ENCODE measurements around the gene OR10S1.

DNA sequence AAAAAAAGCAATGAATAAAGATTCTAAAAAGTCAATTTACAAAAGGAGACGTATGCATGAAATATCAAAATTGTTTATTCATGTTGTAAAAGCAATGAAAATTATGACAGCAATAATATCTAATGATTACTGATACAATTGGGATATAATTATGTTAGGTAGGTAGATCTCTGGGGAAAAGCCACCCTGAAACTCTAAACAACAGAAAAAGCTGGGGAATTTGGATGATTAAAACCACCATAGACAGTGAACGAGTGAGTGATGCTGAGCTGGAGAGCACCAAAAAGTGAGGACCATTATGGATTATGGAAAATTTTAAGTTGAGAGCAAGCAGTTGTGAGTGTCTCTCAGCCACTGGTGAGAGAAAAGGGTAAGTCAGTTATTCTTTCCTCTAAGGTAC, 48.9 kb upstream of the OR10S1 start, which contains the start of gene OR10G8:
- TF ChIP-seq POLR2A (IDR thresholded peaks at IDR 0.05) (no peak), POLR2AphosphoS5 (IDR thresholded peaks at IDR 0.05) (no peak)
- TF ChIP-seq, protein P1, sequence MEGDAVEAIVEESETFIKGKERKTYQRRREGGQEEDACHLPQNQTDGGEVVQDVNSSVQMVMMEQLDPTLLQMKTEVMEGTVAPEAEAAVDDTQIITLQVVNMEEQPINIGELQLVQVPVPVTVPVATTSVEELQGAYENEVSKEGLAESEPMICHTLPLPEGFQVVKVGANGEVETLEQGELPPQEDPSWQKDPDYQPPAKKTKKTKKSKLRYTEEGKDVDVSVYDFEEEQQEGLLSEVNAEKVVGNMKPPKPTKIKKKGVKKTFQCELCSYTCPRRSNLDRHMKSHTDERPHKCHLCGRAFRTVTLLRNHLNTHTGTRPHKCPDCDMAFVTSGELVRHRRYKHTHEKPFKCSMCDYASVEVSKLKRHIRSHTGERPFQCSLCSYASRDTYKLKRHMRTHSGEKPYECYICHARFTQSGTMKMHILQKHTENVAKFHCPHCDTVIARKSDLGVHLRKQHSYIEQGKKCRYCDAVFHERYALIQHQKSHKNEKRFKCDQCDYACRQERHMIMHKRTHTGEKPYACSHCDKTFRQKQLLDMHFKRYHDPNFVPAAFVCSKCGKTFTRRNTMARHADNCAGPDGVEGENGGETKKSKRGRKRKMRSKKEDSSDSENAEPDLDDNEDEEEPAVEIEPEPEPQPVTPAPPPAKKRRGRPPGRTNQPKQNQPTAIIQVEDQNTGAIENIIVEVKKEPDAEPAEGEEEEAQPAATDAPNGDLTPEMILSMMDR (IDR thresholded peaks at IDR 0.05) = no peak
